Hepatocyte (in vitro differentiated cells): ENCODE results near the gene NT5C1B.
"Not testable (repeated sequence)": the region's sequence is repeated elsewhere in the genome, so short reads cannot be mapped to it uniquely, and the experiment has no call there.

ENCODE experiments used
- CTCF ChIP-seq: fragments of 200-600 bp; sonication (generic); IDR thresholded peaks from 2 replicates; pipeline ENCODE4 v1.5.1; 2016; ENCODE audit warnings: antibody characterized with exemption, mild to moderate bottlenecking; ENCODE audit not compliant: poor library complexity
- EZH2 ChIP-seq: fragments of 200-600 bp; sonication (generic); IDR thresholded peaks from 2 replicates; pipeline ENCODE4 v1.6.1; 2016; ENCODE audit warnings: antibody characterized with exemption, mild to moderate bottlenecking, borderline replicate concordance
- EZH2phosphoT487 ChIP-seq: fragments of 200-600 bp; sonication (generic); IDR thresholded peaks from one replicate; pipeline ENCODE4 v1.6.1; 2018; ENCODE audit warnings: antibody characterized with exemption, mild to moderate bottlenecking, low read depth, moderate library complexity; ENCODE audit not compliant: unreplicated experiment, severe bottlenecking

GRCh38 chr2:18632699-18633098, 43.3 kb upstream of the NT5C1B start:
- TF ChIP-seq CTCF, EZH2phosphoT487, EZH2: not testable (repeated sequence)
